HCT116 (cell line): Measurements from ENCODE around the gene CCK. TPM values are rescaled to one million over a fixed set of nuclear protein-coding genes. Genes with fewer than 3 reads are reported as not detected.

ENCODE experiments used
- ATAC-seq: fragments of 200-7000 bp; cut with Tn5 transposase; 2 replicates; pipeline ENCODE4 v1.9.1; 2020; ENCODE audit warnings: mild to moderate bottlenecking, moderate library complexity
- BruUV-seq: library from RNA; stranded (reverse); fragments of 400-500 nt; replicated peaks from 2 replicates; lab custom pipeline; 2021; lab: Mats Ljungman, UMichigan
- CTCF ChIA-PET: fragments of 300-600 bp; sonication (Branson Sonifier 250); formaldehyde crosslinking; loops from one replicate; lab custom pipeline; 2021; ENCODE audit warnings: antibody characterized with exemption; lab: Charles Lee
- POLR2A ChIA-PET: fragments of 300-600, 350-600 bp; sonication (Branson Sonifier 250); formaldehyde crosslinking; loops from one replicate; lab custom pipeline; 2021; ENCODE audit warnings: antibody characterized with exemption; lab: Charles Lee
- RAD21 ChIA-PET, 2 experiments: fragments of 300-600 bp; sonication (Branson Sonifier 250); formaldehyde crosslinking; loops; one replicate each; lab custom pipeline; 2023; ENCODE audit warnings: low total read pairs in 2 of 2; ENCODE audit not compliant: uncharacterized antibody in 2 of 2, unreplicated experiment in 2 of 2, low non-redundant PET in 1 of 2; lab: Charles Lee
- DNase-seq: peaks from one replicate; pipeline ENCODE4 v3.0.0-alpha.2; 2010; ENCODE audit warnings: low read depth, low spot score
- H2AFZ ChIP-seq: fragments of 200-600 bp; shearing (Covaris generic), sonication (generic); 2 replicates; pipeline ENCODE4 v1.6.1; 2017; ENCODE audit warnings: low read depth, mixed run types, mixed read lengths, antibody characterized with exemption, low read length; ENCODE audit not compliant: poor library complexity, severe bottlenecking
- H3K27ac ChIP-seq: 2 replicates; pipeline ENCODE4 v1.5.1; 2012; ENCODE audit warnings: low read depth, low read length
- H3K27me3 ChIP-seq: fragments of 200-600 bp; sonication (generic); 2 replicates; pipeline ENCODE4 v1.6.1; 2016; ENCODE audit warnings: mixed run types, low read length, mixed read lengths; ENCODE audit not compliant: insufficient read depth
- H3K36me3 ChIP-seq, 2 experiments: fragments of 200-500 bp in 1 of 2; fragments of 200-600 bp in 1 of 2; sonication (Bioruptor generic) in 1 of 2; sonication (generic) in 1 of 2; 2 replicates each; pipeline versions ENCODE4 v1.5.1 to v1.6.1; 2014 to 2016; ENCODE audit warnings: low read length in 2 of 2, inconsistent platforms in 1 of 2, mixed read lengths in 1 of 2, mixed run types in 1 of 2; ENCODE audit not compliant: insufficient read depth in 2 of 2, control insufficient read depth in 1 of 2
- H3K4me1 ChIP-seq, 2 experiments: fragments of 200-600 bp in 1 of 2; sonication (generic) in 1 of 2; 2 replicates each; pipeline versions ENCODE4 v1.5.1 to v1.6.1; 2012 to 2017; ENCODE audit warnings: low read length in 2 of 2, inconsistent platforms in 1 of 2, mild to moderate bottlenecking in 1 of 2, mixed read lengths in 1 of 2, mixed run types in 1 of 2, moderate library complexity in 1 of 2; ENCODE audit not compliant: insufficient read depth in 2 of 2, control insufficient read depth in 1 of 2
- H3K4me2 ChIP-seq: fragments of 200-600 bp; sonication (generic); 2 replicates; pipeline ENCODE4 v1.6.1; 2017; ENCODE audit warnings: mixed run types, low read length, mixed read lengths
- H3K4me3 ChIP-seq, 2 experiments: fragments of 200-600 bp in 1 of 2; sonication (generic) in 1 of 2; replicated peaks in 1 of 2; 2 replicates each; pipeline ENCODE4 v1.5.1; 2011 to 2016; ENCODE audit warnings: low read length in 2 of 2, control low read depth in 1 of 2, low read depth in 1 of 2, mild to moderate bottlenecking in 1 of 2, mixed read lengths in 1 of 2, mixed run types in 1 of 2
- H3K79me2 ChIP-seq: fragments of 200-600 bp; sonication (generic); 2 replicates; pipeline ENCODE4 v1.6.1; 2017; ENCODE audit warnings: mild to moderate bottlenecking, mixed run types, low read length, moderate library complexity, mixed read lengths; ENCODE audit not compliant: insufficient read depth
- H3K9ac ChIP-seq: fragments of 200-600 bp; sonication (generic); 2 replicates; pipeline ENCODE4 v1.6.1; 2016; ENCODE audit warnings: low read length, mixed read lengths
- H3K9me2 ChIP-seq: fragments of 200-600 bp; sonication (generic), shearing (Covaris generic); 2 replicates; pipeline ENCODE4 v1.6.1; 2017; ENCODE audit warnings: mixed run types, mild to moderate bottlenecking, moderate library complexity; ENCODE audit not compliant: insufficient read depth
- H3K9me3 ChIP-seq, 2 experiments: fragments of 200-500 bp in 1 of 2; fragments of 200-600 bp in 1 of 2; sonication (Bioruptor generic) in 1 of 2; sonication (generic) in 1 of 2; 2 replicates each; pipeline ENCODE4 v1.6.1; 2014 to 2017; ENCODE audit warnings: low read length in 2 of 2, mixed read lengths in 2 of 2, inconsistent platforms in 1 of 2, low read depth in 1 of 2, mild to moderate bottlenecking in 1 of 2, mixed run types in 1 of 2, moderate library complexity in 1 of 2; ENCODE audit not compliant: control insufficient read depth in 1 of 2, insufficient read depth in 1 of 2
- H4K20me1 ChIP-seq: fragments of 200-600 bp; sonication (generic), shearing (Covaris generic); 2 replicates; pipeline ENCODE4 v1.6.1; 2017; ENCODE audit warnings: mixed run types, mild to moderate bottlenecking, moderate library complexity; ENCODE audit not compliant: insufficient read depth
- CBX3 ChIP-seq: IDR thresholded peaks from 2 replicates; pipeline ENCODE4 v1.6.1; 2012; ENCODE audit warnings: low read depth
- FOSL1 ChIP-seq: IDR thresholded peaks from 2 replicates; pipeline ENCODE4 v1.6.1; 2012; ENCODE audit warnings: low read depth
- JUND ChIP-seq: IDR thresholded peaks from 2 replicates; pipeline ENCODE4 v1.6.1; 2012
- SP1 ChIP-seq: IDR thresholded peaks from 2 replicates; pipeline ENCODE4 v1.6.1; 2012; ENCODE audit warnings: low read depth
- intact Hi-C: fragments of 100-400 bp; cut with micrococcal nuclease; formaldehyde crosslinking; loops from 2 replicates; pipeline ENCODE4 v1.10.0; 2022
- total RNA-seq: library from RNA; stranded (reverse); gene quantifications from one replicate; pipeline ENCODE4 v1.2.1, GENCODE V29; 2021; ENCODE audit not compliant: unreplicated experiment

The CCK gene
- total RNA-seq, 1 experiment from 2014 or later, result 0.32 TPM

DNA sequence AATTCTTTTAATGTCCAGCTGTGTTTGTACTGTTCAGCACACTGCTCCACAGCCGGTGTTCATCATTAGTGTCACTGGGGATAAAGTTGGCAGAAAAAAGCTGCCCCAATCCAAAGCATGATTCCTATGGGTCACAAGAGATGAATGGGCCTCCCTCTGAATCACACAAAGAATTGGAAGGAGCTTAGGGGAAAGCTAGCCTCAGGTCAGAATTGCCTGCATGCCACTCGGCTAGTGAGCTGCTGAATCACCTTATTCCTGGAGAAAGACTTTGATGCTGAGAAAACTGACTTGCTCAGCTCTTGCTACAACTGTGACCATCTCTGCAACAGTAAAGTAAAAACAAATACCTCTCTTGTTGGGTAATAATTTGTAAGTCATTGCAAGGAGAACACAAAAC is 3.5 kb downstream of the CCK start:
- Histone ChIP-seq H3K79me2 (no peaks in the 10 kb centered on the region), H3K27me3 (no peaks in the 10 kb centered on the region), H3K4me1 (peaks cover 6 to 27% of the 10 kb centered on the region in 2 experiments; a peak in 3 of 4 replicates), H3K4me2 (peak overlapping the region; percentile 76), H3K36me3 (no peaks in the 10 kb centered on the region), H3K9ac (no peak overlapping the region), H3K27ac (no peak overlapping the region), H3K9me2 (no peaks in the 10 kb centered on the region), H2AFZ (peak overlapping the region; percentile 44), H3K4me3 (0 out of 4 replicates have a peak overlapping the region, but pooled peaks of 1 of the 2 experiments have one; percentile 53), H3K9me3 (no peaks in the 10 kb centered on the region), H4K20me1 (no peaks in the 10 kb centered on the region)
- intact Hi-C loops, result no loop called here
- ATAC-seq, result peak; percentile 46
- POLR2A ChIA-PET, result interaction anchor here (2.1 kb wide), 1 partner anchor 240 kb away, joined by 8 read pairs; the partner anchor contains the start of gene VIPR1
- DNase-seq, result peak; percentile 13
- no peak; the same call in 1 of the 2 replicates for TF ChIP-seq CBX3
- peak; percentile 26; the same call in 1 of the 2 replicates for TF ChIP-seq FOSL1
- peak; percentile 46 for TF ChIP-seq JUND
- BruUV-seq, result no TSS peak
- CTCF ChIA-PET, result interaction anchor here (1.9 kb wide), 2 partner anchors 15 to 181 kb away, joined by 5 to 12 read pairs; no protein-coding TSS in a partner anchor
- RAD21 ChIA-PET, result no interaction called here

DNA sequence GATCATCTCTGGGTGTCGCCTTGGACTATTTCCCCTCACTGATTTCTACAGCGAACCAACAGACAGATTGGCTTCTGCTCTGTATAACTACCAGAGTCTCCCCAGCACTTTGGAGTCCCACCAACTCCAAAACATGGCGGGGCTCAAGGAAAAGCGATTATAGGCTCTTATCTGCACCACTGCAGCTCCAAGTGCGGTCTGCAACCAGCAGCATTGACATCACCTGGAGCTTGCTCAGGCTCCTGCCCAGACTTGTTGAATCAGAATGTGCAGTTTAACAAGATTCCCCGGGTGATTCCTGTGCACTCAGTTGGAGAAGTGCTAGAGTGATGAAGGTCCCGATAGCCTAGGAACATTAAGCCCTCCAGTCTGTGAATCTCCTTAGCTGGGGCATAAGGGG is 9.0 kb downstream of the CCK start:
- no peak for DNase-seq
- POLR2A ChIA-PET, result no interaction called here

More for the DNA sequence above, 9.0 kb downstream of the CCK start:
- Histone ChIP-seq H2AFZ (no peak overlapping the region), H3K27me3 (no peaks in the 10 kb centered on the region), H3K9me2 (no peaks in the 10 kb centered on the region), H3K79me2 (no peaks in the 10 kb centered on the region), H3K36me3 (no peaks in the 10 kb centered on the region), H3K4me3 (no peak overlapping the region), H4K20me1 (no peaks in the 10 kb centered on the region), H3K4me1 (peaks cover 27 to 49% of the 10 kb centered on the region in 2 experiments), H3K9ac (no peak overlapping the region), H3K9me3 (no peaks in the 10 kb centered on the region), H3K27ac (no peak overlapping the region), H3K4me2 (peak overlapping the region; percentile 66)
- no peak for TF ChIP-seq SP1
- RAD21 ChIA-PET, result interaction anchor here in 1 of 2 experiments (1.8 kb wide), 1 partner anchor 187 kb away, joined by 5 read pairs; no protein-coding TSS in a partner anchor
- BruUV-seq, result no TSS peak
- intact Hi-C loops, result no loop called here
- peak; percentile 3; the same call in 1 of the 2 replicates for ATAC-seq
- CTCF ChIA-PET, result interaction anchor here (1.4 kb wide), 1 partner anchor 187 kb away, joined by 5 read pairs; no protein-coding TSS in a partner anchor
